ENCODE measurements around the gene ESPN. TPM values are rescaled to one million over a fixed set of nuclear protein-coding genes. Genes with fewer than 3 reads are reported as not detected.
A peak's percentile ranks its signal among the peaks of the same experiment; 100 is the strongest.

The ESPN gene
- total RNA-seq, 1 donor from 2014 or later, result 0.36 TPM

DNA sequence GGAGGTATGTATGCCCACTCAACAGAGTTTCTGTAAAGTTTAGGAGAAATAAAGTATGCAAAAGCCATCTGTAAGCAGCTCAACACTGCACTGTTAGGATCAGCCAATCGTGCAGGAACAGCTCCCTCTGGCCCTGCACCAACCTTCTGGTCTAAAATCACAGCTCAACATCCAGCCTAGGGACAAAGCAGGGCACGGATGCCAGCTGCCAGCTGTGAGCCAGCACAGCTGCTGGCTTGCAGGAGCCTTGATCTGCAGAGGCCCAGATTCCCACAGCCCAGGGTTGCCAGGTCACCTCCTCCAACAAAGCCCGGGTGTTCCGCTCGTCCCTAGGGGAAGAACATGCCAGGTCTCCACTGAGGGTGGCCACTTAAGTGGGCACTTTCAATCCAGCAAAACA lies 39.6 kb upstream of the ESPN start:
- Mint-ChIP-seq H3K9me3 (ENCODE audit: unreplicated experiment) (no peaks in the 10 kb centered on the region), H3K27me3 (ENCODE audit: unreplicated experiment) (peaks cover 6% of the 10 kb centered on the region), H3K4me3 (ENCODE audit: unreplicated experiment) (no peak overlapping the region), H3K4me1 (ENCODE audit: unreplicated experiment) (peaks cover 16% of the 10 kb centered on the region), H3K36me3 (ENCODE audit: low read depth, unreplicated experiment) (no peaks in the 10 kb centered on the region), H3K27ac (ENCODE audit: unreplicated experiment) (no peak overlapping the region)
- TF ChIP-seq, protein P1, sequence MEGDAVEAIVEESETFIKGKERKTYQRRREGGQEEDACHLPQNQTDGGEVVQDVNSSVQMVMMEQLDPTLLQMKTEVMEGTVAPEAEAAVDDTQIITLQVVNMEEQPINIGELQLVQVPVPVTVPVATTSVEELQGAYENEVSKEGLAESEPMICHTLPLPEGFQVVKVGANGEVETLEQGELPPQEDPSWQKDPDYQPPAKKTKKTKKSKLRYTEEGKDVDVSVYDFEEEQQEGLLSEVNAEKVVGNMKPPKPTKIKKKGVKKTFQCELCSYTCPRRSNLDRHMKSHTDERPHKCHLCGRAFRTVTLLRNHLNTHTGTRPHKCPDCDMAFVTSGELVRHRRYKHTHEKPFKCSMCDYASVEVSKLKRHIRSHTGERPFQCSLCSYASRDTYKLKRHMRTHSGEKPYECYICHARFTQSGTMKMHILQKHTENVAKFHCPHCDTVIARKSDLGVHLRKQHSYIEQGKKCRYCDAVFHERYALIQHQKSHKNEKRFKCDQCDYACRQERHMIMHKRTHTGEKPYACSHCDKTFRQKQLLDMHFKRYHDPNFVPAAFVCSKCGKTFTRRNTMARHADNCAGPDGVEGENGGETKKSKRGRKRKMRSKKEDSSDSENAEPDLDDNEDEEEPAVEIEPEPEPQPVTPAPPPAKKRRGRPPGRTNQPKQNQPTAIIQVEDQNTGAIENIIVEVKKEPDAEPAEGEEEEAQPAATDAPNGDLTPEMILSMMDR (IDR thresholded peaks at IDR 0.05; ENCODE audit: unreplicated experiment), result no peak
- DNase-seq (ENCODE audit: low spot score), result no peak

GRCh38 chr1:6385488-6386191 lies 38.9 kb upstream of the ESPN start:
- Mint-ChIP-seq H3K27me3 (ENCODE audit: unreplicated experiment) (peaks cover 6% of the 10 kb centered on the region), H3K4me1 (ENCODE audit: unreplicated experiment) (peaks cover 16% of the 10 kb centered on the region), H3K4me3 (ENCODE audit: unreplicated experiment) (peak overlapping the region; percentile 47), H3K9me3 (ENCODE audit: unreplicated experiment) (no peaks in the 10 kb centered on the region), H3K36me3 (ENCODE audit: low read depth, unreplicated experiment) (no peaks in the 10 kb centered on the region), H3K27ac (ENCODE audit: unreplicated experiment) (peak overlapping the region; percentile 89)
- peak; percentile 83 for DNase-seq (ENCODE audit: low spot score)
- TF ChIP-seq, protein P1 (IDR thresholded peaks at IDR 0.05; ENCODE audit: unreplicated experiment), result no peak

- DNase-seq (ENCODE audit: low spot score), result no peak
- TF ChIP-seq, protein P1 (IDR thresholded peaks at IDR 0.05; ENCODE audit: unreplicated experiment), result no peak
- peaks cover 16% of the 10 kb centered on the region for H3K4me1 Mint-ChIP-seq (ENCODE audit: unreplicated experiment)
- H3K4me3 Mint-ChIP-seq (ENCODE audit: unreplicated experiment), result no peak overlapping the region
- H3K27ac Mint-ChIP-seq (ENCODE audit: unreplicated experiment), result peak overlapping the region; percentile 78
- H3K36me3 Mint-ChIP-seq (ENCODE audit: low read depth, unreplicated experiment), result no peaks in the 10 kb centered on the region
- H3K9me3 Mint-ChIP-seq (ENCODE audit: unreplicated experiment), result no peaks in the 10 kb centered on the region
- H3K27me3 Mint-ChIP-seq (ENCODE audit: unreplicated experiment), result peaks cover 6% of the 10 kb centered on the region
These were observed 38.1 kb upstream of the ESPN start for GRCh38 chr1:6386371-6386949.

GRCh38 chr1:6389971-6390370 lies 34.6 kb upstream of the ESPN start:
- H3K27ac Mint-ChIP-seq (ENCODE audit: unreplicated experiment), result no peak overlapping the region
- H3K36me3 Mint-ChIP-seq (ENCODE audit: low read depth, unreplicated experiment), result no peaks in the 10 kb centered on the region
- DNase-seq (ENCODE audit: low spot score), result no peak
- no peaks in the 10 kb centered on the region for H3K9me3 Mint-ChIP-seq (ENCODE audit: unreplicated experiment)
- peaks cover 26% of the 10 kb centered on the region for H3K4me1 Mint-ChIP-seq (ENCODE audit: unreplicated experiment)
- TF ChIP-seq, protein P1 (IDR thresholded peaks at IDR 0.05; ENCODE audit: unreplicated experiment), result no peak
- H3K27me3 Mint-ChIP-seq (ENCODE audit: unreplicated experiment), result peaks cover 13% of the 10 kb centered on the region
- H3K4me3 Mint-ChIP-seq (ENCODE audit: unreplicated experiment), result no peak overlapping the region
